HEK293 (cell line): ENCODE measurements around the gene GATAD2A.

Experiments used
- CTCF ChIA-PET: fragments of 350-600 bp; formaldehyde crosslinking; extraction: SDS; loops from one replicate; lab custom pipeline; 2021; ENCODE audit warnings: antibody characterized with exemption; lab: Yijun Ruan, JAX
- POLR2A ChIA-PET: fragments of 300-600 bp; formaldehyde crosslinking; extraction: SDS; loops from one replicate; lab custom pipeline; 2020; ENCODE audit warnings: antibody characterized with exemption, inconsistent platforms; lab: Yijun Ruan, JAX
- H3K27ac ChIP-seq: fragments of 200-500 bp; sonication (Bioruptor generic); 2 replicates; pipeline ENCODE4 v1.5.1; 2014; ENCODE audit warnings: low read depth, low read length, control low read depth, inconsistent platforms; ENCODE audit errors: extremely low read depth
- H3K36me3 ChIP-seq, 2 experiments: fragments of 200-500 bp in 1 of 2; sonication (Bioruptor generic) in 1 of 2; 1 replicate in 1 of 2; 2 replicates in 1 of 2; pipeline ENCODE4 v1.5.1; 2014 to 2017; ENCODE audit warnings: inconsistent platforms in 2 of 2, low read length in 2 of 2; ENCODE audit not compliant: control insufficient read depth in 2 of 2, insufficient read depth in 1 of 2
- H3K4me1 ChIP-seq: fragments of 200-500 bp; sonication (Bioruptor generic); 2 replicates; pipeline ENCODE4 v1.5.1; 2014; ENCODE audit warnings: mild to moderate bottlenecking, low read length, inconsistent platforms; ENCODE audit not compliant: control insufficient read depth, insufficient read depth
- H3K4me3 ChIP-seq: 2 replicates; pipeline ENCODE4 v1.5.1; 2011; ENCODE audit warnings: low read depth, mild to moderate bottlenecking, control low read depth, low read length, moderate library complexity
- H3K9me3 ChIP-seq: fragments of 200-500 bp; sonication (Bioruptor generic); 2 replicates; pipeline ENCODE4 v1.5.1; 2014; ENCODE audit warnings: low read depth, low read length, inconsistent platforms; ENCODE audit not compliant: control insufficient read depth, insufficient read depth
- GFI1B ChIP-seq: fragments of 450-650 bp; formaldehyde crosslinking; IDR thresholded peaks from 2 replicates; pipeline ENCODE4 v1.5.1; 2016; ENCODE audit warnings: missing biosample characterization, missing genetic modification characterization
- KLF7 ChIP-seq: fragments of 450-650 bp; formaldehyde crosslinking; IDR thresholded peaks from 2 replicates; pipeline ENCODE4 v1.5.1; 2016; ENCODE audit warnings: missing biosample characterization, missing genetic modification characterization, borderline replicate concordance
- ZEB2 ChIP-seq: fragments of 450-650 bp; formaldehyde crosslinking; IDR thresholded peaks from 2 replicates; pipeline ENCODE4 v1.5.1; 2016; ENCODE audit warnings: missing biosample characterization, missing genetic modification characterization
- ZNF121 ChIP-seq: fragments of 450-650 bp; formaldehyde crosslinking; IDR thresholded peaks from 2 replicates; pipeline ENCODE4 v1.5.1; 2016; ENCODE audit warnings: missing biosample characterization, missing genetic modification characterization
- ZNF138 ChIP-seq: fragments of 450-650 bp; formaldehyde crosslinking; IDR thresholded peaks from 2 replicates; pipeline ENCODE4 v1.5.1; 2016; ENCODE audit warnings: missing biosample characterization, missing genetic modification characterization, borderline replicate concordance
- ZNF157 ChIP-seq: fragments of 450-650 bp; formaldehyde crosslinking; IDR thresholded peaks from 2 replicates; pipeline ENCODE4 v1.5.1; 2016; ENCODE audit warnings: missing biosample characterization, missing genetic modification characterization
- ZNF248 ChIP-seq: fragments of 450-650 bp; formaldehyde crosslinking; IDR thresholded peaks from 2 replicates; pipeline ENCODE4 v1.5.1; 2017; ENCODE audit warnings: missing biosample characterization, missing genetic modification characterization
- ZNF768 ChIP-seq: fragments of 450-650 bp; formaldehyde crosslinking; IDR thresholded peaks from 2 replicates; pipeline ENCODE4 v1.5.1; 2018; ENCODE audit warnings: missing biosample characterization, mild to moderate bottlenecking, missing genetic modification characterization
- ZSCAN30 ChIP-seq: fragments of 450-650 bp; IDR thresholded peaks from 2 replicates; pipeline ENCODE4 v1.5.1; 2018; ENCODE audit warnings: missing biosample characterization, mild to moderate bottlenecking, missing genetic modification characterization, moderate library complexity
- TF ChIP-seq, protein P1 (sequence below): fragments of 450-650 bp; formaldehyde crosslinking; IDR thresholded peaks from 2 replicates; pipeline ENCODE4 v1.5.1; 2016; ENCODE audit warnings: missing biosample characterization, missing genetic modification characterization
- TF ChIP-seq, protein P2 (sequence below): fragments of 450-650 bp; formaldehyde crosslinking; IDR thresholded peaks from 2 replicates; pipeline ENCODE4 v1.5.1; 2016; ENCODE audit warnings: missing biosample characterization, missing genetic modification characterization
- TF ChIP-seq, protein P3 (sequence below): fragments of 450-650 bp; formaldehyde crosslinking; IDR thresholded peaks from 2 replicates; pipeline ENCODE4 v1.5.1; 2016; ENCODE audit warnings: missing biosample characterization, missing genetic modification characterization
- TF ChIP-seq, protein P4 (sequence below): fragments of 450-650 bp; formaldehyde crosslinking; IDR thresholded peaks from 2 replicates; pipeline ENCODE4 v1.5.1; 2016; ENCODE audit warnings: missing biosample characterization, missing genetic modification characterization
- TF ChIP-seq, protein P5 (sequence below): fragments of 450-650 bp; formaldehyde crosslinking; IDR thresholded peaks from 2 replicates; pipeline ENCODE4 v1.5.1; 2016; ENCODE audit warnings: missing biosample characterization, missing genetic modification characterization

GATAD2A gene

GRCh38 chr19:19464339-19465098 lies 59.0 kb downstream of the GATAD2A start:
- Histone ChIP-seq H3K4me3 (no peak overlapping the region), H3K36me3 (peaks cover 0 to 44% of the 10 kb centered on the region in 2 experiments; a peak in 1 of 3 replicates), H3K9me3 (no peaks in the 10 kb centered on the region), H3K4me1 (peaks cover 25% of the 10 kb centered on the region), H3K27ac (no peak overlapping the region)
- TF ChIP-seq ZEB2 (tag by site-specific recombination) = no peak
- TF ChIP-seq, protein P1, sequence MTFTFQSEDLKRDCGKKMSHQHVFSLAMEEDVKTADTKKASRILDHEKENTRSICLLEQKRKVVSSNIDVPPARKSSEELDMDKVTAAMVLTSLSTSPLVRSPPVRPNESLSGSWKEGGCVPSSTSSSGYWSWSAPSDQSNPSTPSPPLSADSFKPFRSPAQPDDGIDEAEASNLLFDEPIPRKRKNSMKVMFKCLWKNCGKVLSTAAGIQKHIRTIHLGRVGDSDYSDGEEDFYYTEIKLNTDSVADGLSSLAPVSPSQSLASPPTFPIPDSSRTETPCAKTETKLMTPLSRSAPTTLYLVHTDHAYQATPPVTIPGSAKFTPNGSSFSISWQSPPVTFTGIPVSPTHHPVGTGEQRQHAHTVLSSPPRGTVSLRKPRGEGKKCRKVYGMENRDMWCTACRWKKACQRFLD (tag by site-specific recombination) = no peak
- no peak for TF ChIP-seq ZNF138 (tag by site-specific recombination)
- TF ChIP-seq, protein P2, sequence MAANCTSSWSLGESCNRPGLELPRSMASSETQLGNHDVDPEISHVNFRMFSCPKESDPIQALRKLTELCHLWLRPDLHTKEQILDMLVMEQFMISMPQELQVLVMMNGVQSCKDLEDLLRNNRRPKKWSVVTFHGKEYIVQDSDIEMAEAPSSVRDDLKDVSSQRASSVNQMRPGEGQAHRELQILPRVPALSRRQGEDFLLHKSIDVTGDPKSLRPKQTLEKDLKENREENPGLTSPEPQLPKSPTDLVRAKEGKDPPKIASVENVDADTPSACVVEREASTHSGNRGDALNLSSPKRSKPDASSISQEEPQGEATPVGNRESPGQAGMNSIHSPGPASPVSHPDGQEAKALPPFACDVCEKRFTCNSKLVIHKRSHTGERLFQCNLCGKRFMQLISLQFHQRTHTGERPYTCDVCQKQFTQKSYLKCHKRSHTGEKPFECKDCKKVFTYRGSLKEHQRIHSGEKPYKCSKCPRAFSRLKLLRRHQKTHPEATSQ = no peak
- TF ChIP-seq, protein P3, sequence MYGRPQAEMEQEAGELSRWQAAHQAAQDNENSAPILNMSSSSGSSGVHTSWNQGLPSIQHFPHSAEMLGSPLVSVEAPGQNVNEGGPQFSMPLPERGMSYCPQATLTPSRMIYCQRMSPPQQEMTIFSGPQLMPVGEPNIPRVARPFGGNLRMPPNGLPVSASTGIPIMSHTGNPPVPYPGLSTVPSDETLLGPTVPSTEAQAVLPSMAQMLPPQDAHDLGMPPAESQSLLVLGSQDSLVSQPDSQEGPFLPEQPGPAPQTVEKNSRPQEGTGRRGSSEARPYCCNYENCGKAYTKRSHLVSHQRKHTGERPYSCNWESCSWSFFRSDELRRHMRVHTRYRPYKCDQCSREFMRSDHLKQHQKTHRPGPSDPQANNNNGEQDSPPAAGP = no peak
- TF ChIP-seq KLF7 = no peak
- no peak for TF ChIP-seq ZNF121 (tag by site-specific recombination)
- POLR2A ChIA-PET = no interaction called here
- CTCF ChIA-PET = no interaction called here

DNA sequence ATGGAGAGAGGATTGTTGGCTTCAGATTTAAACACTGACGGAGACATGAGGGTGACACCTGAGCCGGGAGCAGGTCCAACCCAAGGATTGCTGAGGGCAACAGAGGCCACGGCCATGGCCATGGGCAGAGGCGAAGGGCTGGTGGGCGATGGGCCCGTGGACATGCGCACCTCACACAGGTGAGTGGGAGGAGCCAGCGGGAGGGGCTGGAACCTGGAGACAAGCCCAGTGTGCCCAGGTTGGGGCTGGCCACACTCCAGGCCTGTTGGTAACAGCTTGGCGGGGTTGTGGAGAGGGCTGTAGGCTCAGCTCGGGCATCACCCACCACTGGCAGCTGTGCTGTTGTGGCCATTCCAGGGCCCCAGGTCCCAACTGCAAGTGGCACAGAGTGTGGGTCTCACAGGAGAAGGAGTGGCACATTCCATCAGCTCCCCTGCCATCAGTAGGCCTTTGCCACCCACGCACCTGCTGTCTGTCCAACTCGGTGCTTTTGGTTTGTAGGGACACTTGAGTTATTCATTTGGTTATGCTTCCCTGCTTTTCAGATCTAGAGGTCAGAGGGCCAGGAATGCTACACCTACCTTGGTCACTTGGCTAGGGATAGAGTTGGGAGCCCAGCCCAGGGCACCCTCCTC lies 60.1 kb downstream of the GATAD2A start:
- peaks cover 0 to 44% of the 10 kb centered on the region in 2 experiments; a peak in 1 of 3 replicates for H3K36me3 ChIP-seq

More for the DNA sequence above, 60.1 kb downstream of the GATAD2A start:
- Histone ChIP-seq H3K9me3 (no peaks in the 10 kb centered on the region), H3K27ac (no peak overlapping the region), H3K4me1 (peaks cover 25% of the 10 kb centered on the region), H3K4me3 (no peak overlapping the region)
- POLR2A ChIA-PET = no interaction called here
- CTCF ChIA-PET = no interaction called here
- TF ChIP-seq, protein P4, sequence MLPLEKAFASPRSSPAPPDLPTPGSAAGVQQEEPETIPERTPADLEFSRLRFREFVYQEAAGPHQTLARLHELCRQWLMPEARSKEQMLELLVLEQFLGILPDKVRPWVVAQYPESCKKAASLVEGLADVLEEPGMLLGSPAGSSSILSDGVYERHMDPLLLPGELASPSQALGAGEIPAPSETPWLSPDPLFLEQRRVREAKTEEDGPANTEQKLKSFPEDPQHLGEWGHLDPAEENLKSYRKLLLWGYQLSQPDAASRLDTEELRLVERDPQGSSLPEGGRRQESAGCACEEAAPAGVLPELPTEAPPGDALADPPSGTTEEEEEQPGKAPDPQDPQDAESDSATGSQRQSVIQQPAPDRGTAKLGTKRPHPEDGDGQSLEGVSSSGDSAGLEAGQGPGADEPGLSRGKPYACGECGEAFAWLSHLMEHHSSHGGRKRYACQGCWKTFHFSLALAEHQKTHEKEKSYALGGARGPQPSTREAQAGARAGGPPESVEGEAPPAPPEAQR (tag by site-specific recombination) = no peak
- TF ChIP-seq ZNF768 (tag by site-specific recombination) (no peak), ZNF248 (tag by site-specific recombination) (no peak), ZSCAN30 (tag by site-specific recombination) (no peak), GFI1B (no peak), ZNF157 (tag by site-specific recombination) (no peak)
- TF ChIP-seq, protein P5, sequence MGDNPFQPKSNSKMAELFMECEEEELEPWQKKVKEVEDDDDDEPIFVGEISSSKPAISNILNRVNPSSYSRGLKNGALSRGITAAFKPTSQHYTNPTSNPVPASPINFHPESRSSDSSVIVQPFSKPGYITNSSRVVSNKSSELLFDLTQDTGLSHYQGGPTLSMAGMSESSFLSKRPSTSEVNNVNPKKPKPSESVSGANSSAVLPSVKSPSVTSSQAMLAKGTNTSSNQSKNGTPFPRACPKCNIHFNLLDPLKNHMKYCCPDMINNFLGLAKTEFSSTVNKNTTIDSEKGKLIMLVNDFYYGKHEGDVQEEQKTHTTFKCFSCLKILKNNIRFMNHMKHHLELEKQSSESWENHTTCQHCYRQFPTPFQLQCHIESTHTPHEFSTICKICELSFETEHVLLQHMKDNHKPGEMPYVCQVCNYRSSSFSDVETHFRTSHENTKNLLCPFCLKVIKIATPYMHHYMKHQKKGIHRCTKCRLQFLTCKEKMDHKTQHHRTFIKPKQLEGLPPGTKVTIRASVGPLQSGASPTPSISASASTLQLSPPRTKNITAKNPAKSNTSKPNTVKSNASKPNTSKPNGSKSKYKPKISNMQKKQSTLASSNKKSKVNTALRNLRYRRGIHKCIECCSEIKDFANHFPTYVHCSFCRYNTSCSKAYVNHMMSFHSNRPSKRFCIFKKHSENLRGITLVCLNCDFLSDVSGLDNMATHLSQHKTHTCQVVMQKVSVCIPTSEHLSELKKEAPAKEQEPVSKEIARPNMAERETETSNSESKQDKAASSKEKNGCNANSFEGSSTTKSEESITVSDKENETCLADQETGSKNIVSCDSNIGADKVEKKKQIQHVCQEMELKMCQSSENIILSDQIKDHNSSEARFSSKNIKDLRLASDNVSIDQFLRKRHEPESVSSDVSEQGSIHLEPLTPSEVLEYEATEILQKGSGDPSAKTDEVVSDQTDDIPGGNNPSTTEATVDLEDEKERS (tag by site-specific recombination) = no peak
